ENCODE measurements around the gene CATSPER4. TPM values are rescaled to one million over a fixed set of nuclear protein-coding genes. Genes with fewer than 3 reads are reported as not detected.

Gene CATSPER4
- total and polyA plus RNA-seq, 7 experiments from 2014 or later, result not detected

DNA sequence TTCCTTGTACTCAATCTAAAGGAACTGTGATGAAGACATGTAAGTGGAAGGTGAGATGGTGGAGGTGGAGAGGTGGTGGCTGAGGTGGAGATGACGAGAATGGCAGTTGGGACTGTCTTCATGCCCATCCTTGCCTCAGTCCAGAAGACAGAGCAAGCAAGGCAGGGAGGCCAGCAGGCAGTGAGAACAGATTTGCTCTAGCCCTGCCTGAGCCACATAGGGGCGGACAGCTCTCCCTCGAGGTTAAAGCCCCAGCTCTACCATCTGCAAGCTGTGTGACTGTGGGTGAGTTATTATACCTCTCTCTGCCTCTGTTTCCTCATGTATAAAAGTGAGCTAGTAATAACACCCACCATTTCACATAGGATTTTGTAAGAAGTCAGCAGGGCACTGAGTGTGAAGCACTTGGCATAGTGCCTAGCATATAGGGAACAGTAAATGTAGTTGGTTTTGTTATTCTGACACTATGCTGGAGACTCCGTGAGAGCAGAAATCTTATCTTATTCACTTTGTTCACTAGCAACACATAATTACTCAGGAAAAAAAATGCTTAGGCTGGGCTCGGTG, 36.4 kb upstream of the CATSPER4 start:
- H3K27ac Mint-ChIP-seq, result no peak overlapping the region
- intact Hi-C loops (cut with micrococcal nuclease), result no loop called here
- DNase-seq (no peak), ATAC-seq (no peak)
- ChIA-PET POLR2A (no interaction called here), CTCF (interaction anchor here (1.0 kb wide), 2 partner anchors 9 to 89 kb away, joined by 3 to 4 read pairs; no protein-coding TSS in a partner anchor)
- peaks cover 0 to 9% (median 3%) of the 10 kb centered on the region in 7 donors for H3K4me1 Mint-ChIP-seq
- no peak overlapping the region for H3K4me3 Mint-ChIP-seq
- Histone ChIP-seq H3K27ac (ENCODE audit: low read depth, low read length) (no peak overlapping the region), H3K9me3 (ENCODE audit: control insufficient read depth in 2 of 3, low read length in 3 of 3) (no peaks in the 10 kb centered on the region), H3K4me1 (ENCODE audit: control insufficient read depth in 2 of 2, insufficient read depth in 2 of 2, low read length in 2 of 2) (no peaks in the 10 kb centered on the region), H3K36me3 (ENCODE audit: control insufficient read depth in 2 of 3, insufficient read depth in 3 of 3, low read length in 3 of 3) (no peaks in the 10 kb centered on the region), H3K27me3 (ENCODE audit: control insufficient read depth in 2 of 2, insufficient read depth in 2 of 2, low read length in 2 of 2) (no peaks in the 10 kb centered on the region), H3K4me3 (ENCODE audit: low read length) (no peak overlapping the region)
- H3K36me3 Mint-ChIP-seq, result no peaks in the 10 kb centered on the region
- no peaks in the 10 kb centered on the region for H3K9me3 Mint-ChIP-seq
- peaks cover 10 to 64% (median 23%) of the 10 kb centered on the region in 5 donors for H3K27me3 Mint-ChIP-seq

DNA sequence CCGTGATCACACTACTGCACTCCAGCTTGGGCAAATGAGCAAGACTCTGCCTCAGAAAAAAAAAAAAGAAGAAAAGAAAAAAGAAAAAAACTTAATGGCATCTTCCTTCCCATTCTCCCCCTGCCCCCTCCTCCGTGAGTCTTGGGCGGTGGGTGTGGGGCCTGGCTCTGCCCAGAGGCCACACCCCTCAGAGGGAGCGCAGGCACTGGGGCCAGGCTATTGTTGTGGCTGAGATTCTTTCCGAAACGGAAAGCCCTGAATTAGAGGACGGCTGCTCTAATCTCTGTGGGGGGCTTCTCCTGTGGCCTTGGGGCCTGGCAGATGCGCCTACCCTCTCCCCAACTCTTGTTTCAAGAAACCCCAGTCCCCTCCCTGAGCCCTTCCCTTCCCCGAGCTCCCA, 35.7 kb upstream of the CATSPER4 start:
- ATAC-seq (no peak), DNase-seq (no peak)
- CTCF ChIA-PET, result interaction anchor here (1.0 kb wide), 2 partner anchors 10 to 90 kb away, joined by 3 to 4 read pairs; no protein-coding TSS in a partner anchor
- Mint-ChIP-seq H3K9me3 (no peaks in the 10 kb centered on the region), H3K36me3 (no peaks in the 10 kb centered on the region), H3K27ac (no peak overlapping the region), H3K27me3 (peaks cover 10 to 68% (median 23%) of the 10 kb centered on the region in 5 donors), H3K4me3 (no peak overlapping the region), H3K4me1 (peaks cover 0 to 9% (median 3%) of the 10 kb centered on the region in 7 donors)
- no peak overlapping the region for H3K4me3 ChIP-seq (ENCODE audit: low read length)
- no peaks in the 10 kb centered on the region for H3K4me1 ChIP-seq (ENCODE audit: control insufficient read depth in 2 of 2, insufficient read depth in 2 of 2, low read length in 2 of 2)
- no peaks in the 10 kb centered on the region for H3K9me3 ChIP-seq (ENCODE audit: control insufficient read depth in 2 of 3, low read length in 3 of 3)
- intact Hi-C loops (cut with micrococcal nuclease), result no loop called here
- H3K27ac ChIP-seq (ENCODE audit: low read depth, low read length), result no peak overlapping the region
- POLR2A ChIA-PET, result interaction anchor here (0.7 kb wide), 1 partner anchor 741 kb away, joined by 3 read pairs; no protein-coding TSS in a partner anchor
- H3K36me3 ChIP-seq (ENCODE audit: control insufficient read depth in 2 of 3, insufficient read depth in 3 of 3, low read length in 3 of 3), result no peaks in the 10 kb centered on the region
- H3K27me3 ChIP-seq (ENCODE audit: control insufficient read depth in 2 of 2, insufficient read depth in 2 of 2, low read length in 2 of 2), result no peaks in the 10 kb centered on the region

DNA sequence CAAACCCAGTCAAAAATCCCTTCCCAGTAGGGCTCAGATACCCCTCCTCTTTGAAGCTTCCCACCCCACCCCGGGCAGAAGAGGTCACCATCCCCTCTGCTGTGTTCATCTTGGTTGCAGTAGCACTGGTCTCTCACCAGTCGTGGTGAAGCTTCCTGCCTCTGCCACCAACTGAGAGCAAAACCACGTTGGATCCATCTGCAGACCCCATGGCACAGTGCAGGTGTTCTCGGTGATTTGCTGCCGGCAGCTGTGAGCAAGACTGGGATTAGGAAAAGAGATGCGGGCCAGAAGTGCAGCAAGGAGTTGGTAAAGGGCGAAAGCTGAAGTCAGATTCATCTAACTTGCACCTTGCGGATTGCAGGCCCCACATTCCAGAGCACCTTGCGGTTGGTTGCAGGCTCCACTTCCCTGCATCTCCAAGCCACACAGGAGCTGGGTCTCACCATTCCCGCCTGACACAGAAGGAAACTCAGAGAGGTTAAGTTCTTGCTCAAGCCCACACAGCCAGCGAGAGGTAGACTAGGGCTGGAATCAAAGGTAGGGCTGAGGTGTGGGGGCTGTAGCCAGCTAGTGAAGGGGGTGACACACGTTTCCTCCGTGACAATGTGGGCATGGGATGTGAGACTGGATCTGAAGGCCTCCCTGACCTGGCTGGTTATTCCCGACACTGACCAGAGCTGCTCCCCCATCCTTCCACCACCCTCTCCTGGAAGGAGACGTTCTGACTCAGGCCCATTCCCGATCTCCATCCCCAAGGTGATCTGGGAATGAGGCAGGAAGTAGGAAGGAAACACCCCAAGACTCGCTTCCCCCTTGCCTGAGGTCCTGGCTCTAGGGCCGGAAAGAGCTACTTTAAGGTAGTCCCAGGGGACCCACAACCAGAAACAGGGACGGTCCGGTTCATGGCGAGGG, 34.8 kb upstream of the CATSPER4 start:
- Mint-ChIP-seq H3K27ac (peak overlapping the region in 3 of 9 donors; percentile 43 to 62 (median 60)), H3K27me3 (peaks cover 10 to 66% (median 23%) of the 10 kb centered on the region in 5 donors), H3K4me1 (peaks cover 0 to 9% (median 3%) of the 10 kb centered on the region in 7 donors), H3K4me3 (no peak overlapping the region), H3K9me3 (no peaks in the 10 kb centered on the region), H3K36me3 (no peaks in the 10 kb centered on the region)
- ATAC-seq, result no peak
- ChIA-PET CTCF (interaction anchor here (0.6 to 1.7 kb wide), 3 partner anchors 9 to 53 kb away, joined by 3 to 7 read pairs (median 3); partner anchors contain the start of genes C1orf232 and ZNF593), POLR2A (interaction anchor here (0.7 kb wide), 2 partner anchors 52 to 741 kb away, joined by 3 read pairs; no protein-coding TSS in a partner anchor)
- intact Hi-C loops (cut with micrococcal nuclease), result no loop called here
- no peak overlapping the region for H3K27ac ChIP-seq (ENCODE audit: low read depth, low read length)
- H3K36me3 ChIP-seq (ENCODE audit: control insufficient read depth in 2 of 3, insufficient read depth in 3 of 3, low read length in 3 of 3), result no peaks in the 10 kb centered on the region
- H3K27me3 ChIP-seq (ENCODE audit: control insufficient read depth in 2 of 2, insufficient read depth in 2 of 2, low read length in 2 of 2), result peaks cover 0 to 1% of the 10 kb centered on the region in 2 donors
- DNase-seq, result no peak
- no peaks in the 10 kb centered on the region for H3K4me1 ChIP-seq (ENCODE audit: control insufficient read depth in 2 of 2, insufficient read depth in 2 of 2, low read length in 2 of 2)
- no peak overlapping the region for H3K4me3 ChIP-seq (ENCODE audit: low read length)
- no peaks in the 10 kb centered on the region for H3K9me3 ChIP-seq (ENCODE audit: control insufficient read depth in 2 of 3, low read length in 3 of 3)

DNA sequence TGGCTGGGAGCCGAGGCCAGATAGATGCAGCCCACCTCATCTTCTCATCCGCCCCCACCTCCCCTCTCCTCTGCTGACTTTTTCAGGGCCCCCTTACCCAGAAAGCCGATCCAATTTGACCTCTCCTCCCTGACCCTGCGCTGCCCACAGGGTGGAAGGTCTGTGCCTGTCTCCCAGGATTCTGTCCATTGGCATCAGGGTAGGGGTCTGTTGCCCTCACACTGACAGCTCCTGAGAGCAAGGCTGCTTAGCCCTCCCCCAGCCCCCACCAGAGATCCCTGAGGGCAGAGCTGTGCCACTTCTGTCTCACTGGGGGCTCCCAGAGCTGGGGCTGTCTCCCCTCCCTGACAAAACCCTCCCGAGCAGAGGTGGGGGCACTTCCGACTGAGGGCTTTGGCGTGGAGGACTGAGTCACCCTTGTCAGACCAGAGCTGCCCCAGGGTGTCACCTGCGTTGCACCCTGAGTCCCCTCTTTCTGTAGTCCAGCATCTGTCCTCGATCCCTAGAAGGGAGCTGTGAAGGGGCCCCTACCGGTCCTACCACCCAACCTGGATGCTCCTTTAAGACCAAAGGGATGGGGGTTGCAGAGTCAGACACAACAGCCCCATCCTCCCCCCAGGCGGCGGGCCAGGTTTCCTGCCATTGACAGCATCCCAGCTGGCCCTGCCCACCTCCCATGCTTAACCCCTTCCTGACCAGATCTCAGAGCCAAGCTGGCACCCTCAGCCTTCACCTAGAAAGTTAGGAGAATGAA, 33.9 kb upstream of the CATSPER4 start:
- H3K27me3 ChIP-seq (ENCODE audit: control insufficient read depth in 2 of 2, insufficient read depth in 2 of 2, low read length in 2 of 2), result peaks cover 0 to 7% of the 10 kb centered on the region in 2 donors
- ChIA-PET POLR2A (interaction anchor here (0.6 kb wide), 1 partner anchor 588 kb away, joined by 3 read pairs; no protein-coding TSS in a partner anchor), CTCF (interaction anchor here (1.2 to 1.7 kb wide), 3 partner anchors 12 to 54 kb away, joined by 3 to 7 read pairs (median 6); partner anchors contain the start of genes C1orf232 and ZNF593)
- Mint-ChIP-seq H3K9me3 (no peaks in the 10 kb centered on the region), H3K4me1 (peaks cover 0 to 9% (median 3%) of the 10 kb centered on the region in 7 donors), H3K27ac (peak overlapping the region in 1 of 9 donors; percentile 60), H3K36me3 (no peaks in the 10 kb centered on the region), H3K27me3 (peaks cover 10 to 69% (median 23%) of the 10 kb centered on the region in 5 donors), H3K4me3 (peak overlapping the region in 1 of 10 donors; percentile 15)
- ATAC-seq (no peak), DNase-seq (peak in 3 of 9 donors; percentile 15 to 29 (median 23))
- H3K9me3 ChIP-seq (ENCODE audit: control insufficient read depth in 2 of 3, low read length in 3 of 3), result no peaks in the 10 kb centered on the region
- no peaks in the 10 kb centered on the region for H3K36me3 ChIP-seq (ENCODE audit: control insufficient read depth in 2 of 3, insufficient read depth in 3 of 3, low read length in 3 of 3)
- no peak overlapping the region for H3K4me3 ChIP-seq (ENCODE audit: low read length)
- H3K27ac ChIP-seq (ENCODE audit: low read depth, low read length), result no peak overlapping the region
- no peaks in the 10 kb centered on the region for H3K4me1 ChIP-seq (ENCODE audit: control insufficient read depth in 2 of 2, insufficient read depth in 2 of 2, low read length in 2 of 2)
- intact Hi-C loops (cut with micrococcal nuclease), result no loop called here

DNA sequence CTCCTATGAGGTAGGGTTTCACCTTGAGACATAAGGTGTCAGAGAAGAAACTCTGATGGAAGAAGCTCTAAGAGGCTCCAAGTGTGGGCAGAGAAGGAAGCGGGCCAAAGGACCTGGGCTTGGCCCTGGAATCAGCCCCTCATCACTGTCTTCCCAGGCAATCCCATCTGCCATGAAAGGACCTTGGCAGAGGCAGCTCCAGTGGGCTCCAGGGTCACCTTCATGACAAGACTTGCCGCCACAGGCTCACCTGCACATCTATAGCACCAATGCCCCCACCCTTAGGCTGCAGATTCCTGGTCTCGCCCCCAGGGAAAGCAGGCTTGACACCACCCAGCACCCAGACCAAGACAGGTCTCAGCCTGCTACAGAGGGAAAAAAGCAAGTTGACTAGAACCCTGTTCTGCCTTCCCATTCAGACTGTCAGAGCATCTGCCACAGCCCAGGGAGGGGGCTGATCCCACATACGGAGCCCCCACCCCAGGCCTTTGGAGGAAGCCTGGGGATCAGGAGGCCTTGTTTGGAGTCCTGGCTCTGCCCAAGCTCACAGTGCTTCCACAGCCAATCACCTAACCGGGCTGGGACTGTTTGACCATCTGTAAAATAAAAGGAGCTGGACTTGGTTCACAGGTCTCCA, 32.0 kb upstream of the CATSPER4 start:
- Histone ChIP-seq H3K9me3 (ENCODE audit: control insufficient read depth in 2 of 3, low read length in 3 of 3) (no peaks in the 10 kb centered on the region), H3K27ac (ENCODE audit: low read depth, low read length) (no peak overlapping the region), H3K36me3 (ENCODE audit: control insufficient read depth in 2 of 3, insufficient read depth in 3 of 3, low read length in 3 of 3) (no peaks in the 10 kb centered on the region), H3K4me1 (ENCODE audit: control insufficient read depth in 2 of 2, insufficient read depth in 2 of 2, low read length in 2 of 2) (no peaks in the 10 kb centered on the region), H3K4me3 (ENCODE audit: low read length) (no peak overlapping the region), H3K27me3 (ENCODE audit: control insufficient read depth in 2 of 2, insufficient read depth in 2 of 2, low read length in 2 of 2) (peaks cover 0 to 7% of the 10 kb centered on the region in 2 donors)
- CTCF ChIA-PET, result no interaction called here
- Mint-ChIP-seq H3K27ac (no peak overlapping the region), H3K4me3 (no peak overlapping the region), H3K4me1 (peaks cover 0 to 11% (median 8%) of the 10 kb centered on the region in 7 donors), H3K36me3 (no peaks in the 10 kb centered on the region), H3K9me3 (peaks cover 0 to 3% (median 0%) of the 10 kb centered on the region in 11 donors), H3K27me3 (peaks cover 16 to 69% (median 30%) of the 10 kb centered on the region in 5 donors)
- POLR2A ChIA-PET, result no interaction called here
- intact Hi-C loops (cut with micrococcal nuclease), result no loop called here
- DNase-seq, result no peak
- no peak for ATAC-seq

All from naive thymus-derived CD4-positive, alpha-beta T cell (primary cell).